HG03354 (cell line): ENCODE measurements around the gene CYP4F11.
"Not testable (repeated sequence)": the region's sequence is repeated elsewhere in the genome, so short reads cannot be mapped to it uniquely, and the experiment has no call there.

ENCODE experiments used
- ATAC-seq: cut with Tn5 transposase; IDR thresholded peaks from one replicate; pipeline ENCODE4 v1.9.1; 2021; ENCODE audit warnings: mild to moderate bottlenecking; ENCODE audit not compliant: unreplicated experiment, poor library complexity, severe bottlenecking

CYP4F11 gene

GRCh38 chr19:15891434-15891833, 42.9 kb downstream of the CYP4F11 start:
- ATAC-seq, result no peak

DNA sequence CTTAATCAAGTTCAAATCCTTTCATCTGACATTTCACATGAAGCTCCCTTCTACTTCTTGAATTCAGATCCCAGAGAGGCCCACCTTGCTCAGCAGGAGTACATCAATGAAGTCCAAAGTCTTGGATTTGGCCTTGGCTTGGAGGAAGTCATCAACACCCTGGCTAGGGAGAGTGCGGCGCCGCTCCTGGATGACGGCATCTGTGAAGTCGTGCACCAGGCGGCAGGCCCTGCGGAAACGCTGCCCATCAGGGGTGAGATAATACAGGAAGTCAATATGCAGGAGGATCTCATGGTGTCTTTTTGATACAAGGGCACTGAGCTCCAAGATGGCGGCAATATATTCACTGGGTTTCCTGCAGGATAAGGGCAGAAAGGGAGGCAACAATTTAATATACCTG, 45.0 kb downstream of the CYP4F11 start:
- ATAC-seq, result not testable (repeated sequence)

GRCh38 chr19:15885919-15886318, 48.4 kb downstream of the CYP4F11 start:
- no peak for ATAC-seq

GRCh38 chr19:15885167-15885566, 49.2 kb downstream of the CYP4F11 start:
- ATAC-seq, result no peak

DNA sequence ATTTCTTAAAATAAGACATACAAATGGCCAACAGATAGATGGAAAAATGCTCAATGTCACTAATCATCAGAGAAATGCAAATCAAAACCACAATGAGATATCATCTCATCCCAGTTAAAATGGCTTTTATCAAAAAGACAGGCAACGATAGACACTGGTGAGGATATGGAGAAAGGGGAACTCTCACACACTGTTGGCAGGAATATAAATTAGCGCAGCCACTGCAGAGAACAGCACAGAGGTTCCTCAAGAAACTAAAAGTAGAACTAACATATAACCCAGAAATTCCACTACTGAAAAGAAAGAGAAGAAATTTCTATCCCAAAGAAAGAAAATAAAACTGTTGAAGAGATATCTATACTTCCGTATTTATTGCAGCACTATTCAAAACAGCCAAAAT, 51.0 kb downstream of the CYP4F11 start:
- not testable (repeated sequence) for ATAC-seq

DNA sequence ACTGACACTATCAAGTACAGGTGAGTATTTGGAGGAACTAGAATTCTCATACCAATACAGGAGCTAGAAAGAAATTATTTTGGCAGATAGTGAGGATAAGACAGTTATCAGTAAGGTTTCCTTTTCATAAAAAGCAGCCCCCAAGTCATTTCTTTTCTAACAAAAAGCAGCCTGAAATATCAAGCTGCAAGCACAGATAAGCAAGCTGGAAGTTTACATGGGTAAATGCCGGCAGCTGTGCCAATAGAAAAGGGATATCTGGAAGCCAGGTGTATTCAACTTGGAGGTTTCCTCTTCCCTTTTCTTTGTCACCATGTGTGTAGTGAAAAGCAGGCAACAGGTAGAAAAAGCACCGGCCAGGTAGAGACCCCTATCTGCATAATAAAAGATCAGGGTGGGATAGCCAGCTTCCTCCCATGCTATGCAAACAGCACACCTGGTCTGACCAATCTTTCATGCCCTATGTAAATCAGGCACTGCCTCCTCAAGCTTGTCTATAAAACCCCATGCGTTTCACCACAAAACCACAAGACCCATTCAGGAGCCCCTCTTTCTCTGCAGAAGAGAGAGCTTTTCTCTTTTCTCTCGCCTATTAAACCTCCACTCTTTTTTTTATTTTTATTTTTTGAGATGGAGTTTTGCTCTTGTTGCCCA, 59.4 kb downstream of the CYP4F11 start:
- ATAC-seq, result no peak

DNA sequence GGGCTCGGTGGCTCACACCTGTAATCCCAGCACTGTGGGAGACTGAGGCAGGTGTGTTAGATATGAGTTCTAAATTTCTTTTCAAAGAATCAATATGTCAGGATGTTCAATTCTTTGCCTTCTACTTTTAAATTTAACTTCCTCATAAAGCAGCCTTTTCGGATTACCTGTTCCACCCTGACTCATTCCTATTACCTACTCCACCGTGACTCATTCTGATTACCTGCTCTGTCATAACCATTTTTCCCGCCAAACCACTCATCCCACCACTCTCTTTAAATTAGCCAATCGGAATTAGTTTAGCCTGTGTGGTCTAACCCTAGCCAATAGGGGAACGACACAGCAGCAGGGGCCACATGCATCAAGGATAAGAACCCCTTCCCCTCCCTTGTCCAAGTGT, 60.6 kb downstream of the CYP4F11 start:
- not testable (repeated sequence) for ATAC-seq

DNA sequence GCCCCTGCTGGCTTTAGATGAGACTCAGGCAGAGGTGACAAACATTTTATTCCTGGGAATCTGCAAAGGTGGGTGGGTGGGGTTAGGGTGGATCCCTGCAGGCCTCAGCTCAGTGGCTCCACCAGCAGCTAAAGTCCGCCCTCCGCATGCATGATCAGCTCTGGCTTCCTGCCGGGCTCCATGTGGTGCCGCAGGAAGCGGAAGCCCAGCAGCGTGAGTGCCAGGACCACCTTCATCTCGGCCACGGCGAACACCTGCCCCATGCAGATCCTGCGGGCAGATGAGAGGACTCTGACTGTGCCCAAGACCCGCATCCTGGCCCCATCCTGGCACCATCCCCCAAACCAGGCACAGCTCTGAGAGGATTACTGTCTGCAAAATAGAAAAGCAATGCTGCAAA, 62.8 kb downstream of the CYP4F11 start:
- ATAC-seq, result no peak

DNA sequence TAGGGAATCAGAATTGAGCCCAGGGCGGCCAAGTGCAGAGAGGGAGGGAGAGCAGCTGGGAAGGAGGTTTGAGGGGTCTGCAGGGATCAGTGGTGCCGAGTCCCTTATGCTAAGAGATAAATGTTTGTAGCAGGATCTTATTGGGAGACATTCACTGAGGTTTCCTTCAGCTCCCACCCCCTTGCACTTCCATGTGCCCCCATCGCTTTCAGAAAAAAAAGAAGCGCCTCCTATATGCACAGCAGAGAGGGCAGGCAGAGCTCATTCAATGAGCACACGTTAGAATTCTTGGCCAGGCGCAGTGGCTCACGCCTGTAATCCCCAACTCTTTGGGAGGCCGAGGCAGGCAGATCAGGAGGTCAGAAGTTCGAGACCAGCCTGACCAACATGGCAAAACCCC, 64.5 kb downstream of the CYP4F11 start:
- ATAC-seq, result no peak

GRCh38 chr19:15869109-15869555, 65.2 kb downstream of the CYP4F11 start:
- no peak for ATAC-seq

- no peak for ATAC-seq
These were observed 67.7 kb downstream of the CYP4F11 start for GRCh38 chr19:15866636-15867035.

DNA sequence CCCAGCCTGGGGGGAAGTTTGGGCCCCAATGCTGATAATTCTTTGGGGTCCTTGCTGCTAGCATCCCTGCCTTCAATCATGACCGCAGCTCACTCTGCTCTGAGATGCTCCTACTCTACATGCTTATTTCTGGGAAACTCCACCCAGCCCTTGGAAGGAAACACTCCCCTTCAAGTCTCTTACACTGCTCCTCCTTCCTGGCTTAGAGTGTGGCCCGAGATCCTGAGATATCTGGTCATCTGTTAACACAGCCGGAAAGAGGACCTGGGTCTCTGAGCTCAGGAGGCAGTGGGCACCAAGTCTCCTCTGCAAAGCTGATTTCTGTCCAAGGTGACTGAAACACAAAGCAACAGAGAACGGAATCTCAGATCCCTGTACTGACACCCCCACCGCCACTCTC, 69.5 kb downstream of the CYP4F11 start:
- ATAC-seq, result no peak

DNA sequence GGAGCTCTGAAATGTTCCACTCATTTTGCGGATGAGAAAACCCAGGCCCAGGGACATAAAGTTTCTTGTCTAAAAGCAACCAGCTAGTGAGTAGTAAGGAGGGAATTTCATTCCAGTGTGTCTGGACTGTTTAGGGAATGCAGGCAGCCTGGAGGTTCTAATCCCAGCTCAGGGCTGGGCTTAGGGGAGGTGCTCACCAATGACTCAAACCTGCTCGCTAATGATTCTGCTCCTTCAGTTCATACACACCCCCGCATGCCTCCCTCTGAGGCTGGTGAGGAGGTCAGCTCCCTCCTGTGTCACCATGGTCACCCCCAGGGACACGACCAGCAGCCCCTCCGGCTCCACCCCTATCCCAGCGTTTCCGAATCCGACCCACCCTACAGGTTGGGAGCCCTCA, 71.1 kb downstream of the CYP4F11 start:
- no peak for ATAC-seq

- no peak for ATAC-seq
These were observed 71.9 kb downstream of the CYP4F11 start for GRCh38 chr19:15862444-15862843.
